K562 (cell line): ENCODE results near the gene PLXNA2. TPM values are rescaled to one million over a fixed set of nuclear protein-coding genes. Genes with fewer than 3 reads are reported as not detected.

ENCODE experiments used
- ATAC-seq: fragments of 200-7000 bp; cut with Tn5 transposase; 3 replicates; pipeline ENCODE4 v1.9.1; 2020; ENCODE audit warnings: moderate library complexity
- BruUV-seq: library from RNA; stranded (reverse); fragments of 400-500 nt; replicated peaks from 2 replicates; lab custom pipeline; 2021; lab: Mats Ljungman, UMichigan
- CTCF ChIA-PET: fragments of 300-600 bp; formaldehyde crosslinking; extraction: SDS; loops from one replicate; lab custom pipeline; 2021; ENCODE audit warnings: low intra/inter-chr PET ratio; lab: Yijun Ruan, JAX
- POLR2A ChIA-PET: fragments of 300-600, 350-650 bp; sonication (Branson Sonifier 250); formaldehyde crosslinking; extraction: SDS; loops from one replicate; lab custom pipeline; 2021; ENCODE audit warnings: antibody characterized with exemption, inconsistent platforms; lab: Yijun Ruan, JAX
- DNase-seq, 4 experiments: peaks; one replicate each; pipeline versions ENCODE4 v3.0.0 to v3.0.0-alpha.2; 2011 to 2018; ENCODE audit warnings: low spot score in 3 of 4, mixed read lengths in 3 of 4; ENCODE audit errors: extremely low read depth in 1 of 4
- FAIRE-seq: peaks from 2 replicates; lab custom pipeline; 2011; peaks lifted over from hg19 to GRCh38; lab: Jason Lieb, UNC
- H2AFZ ChIP-seq: 2 replicates; pipeline ENCODE4 v1.6.0; 2011; ENCODE audit warnings: low read depth, low read length, control low read depth, inconsistent platforms
- H3K27ac ChIP-seq: fragments of 200-600 bp; 3 replicates; pipeline ENCODE4 v1.8.0; 2011; ENCODE audit warnings: low read depth, mild to moderate bottlenecking, control low read depth, inconsistent platforms, low read length, moderate library complexity, mixed read lengths; ENCODE audit errors: extremely low read depth
- H3K27me3 ChIP-seq, 2 experiments: fragments of 300-600 bp in 1 of 2; 2 replicates in 1 of 2; 3 replicates in 1 of 2; pipeline versions ENCODE4 v1.6.0 to v1.8.0; 2011; ENCODE audit warnings: inconsistent platforms in 2 of 2, low read length in 2 of 2, mild to moderate bottlenecking in 1 of 2, mixed read lengths in 1 of 2, moderate library complexity in 1 of 2; ENCODE audit not compliant: control insufficient read depth in 2 of 2, insufficient read depth in 2 of 2
- H3K36me3 ChIP-seq: fragments of 300-600 bp; 3 replicates; pipeline ENCODE4 v1.8.0; 2011; ENCODE audit warnings: mild to moderate bottlenecking, low read length, inconsistent platforms; ENCODE audit not compliant: control insufficient read depth, insufficient read depth
- H3K4me1 ChIP-seq, 2 experiments: fragments of 200-600 bp in 1 of 2; replicated peaks in 1 of 2; 2 replicates in 1 of 2; 3 replicates in 1 of 2; pipeline versions ENCODE4 v1.5.1 to v1.8.0; 2011; ENCODE audit warnings: inconsistent platforms in 2 of 2, low read length in 2 of 2, mild to moderate bottlenecking in 1 of 2, mixed read lengths in 1 of 2, moderate library complexity in 1 of 2; ENCODE audit not compliant: control insufficient read depth in 2 of 2, insufficient read depth in 2 of 2
- H3K4me2 ChIP-seq: 2 replicates; pipeline ENCODE4 v1.6.1; 2011; ENCODE audit warnings: low read length, control low read depth, inconsistent platforms, mixed read lengths; ENCODE audit not compliant: insufficient read depth
- H3K4me3 ChIP-seq: fragments of 200-600 bp; sonication (generic), shearing (Covaris generic); 2 replicates; pipeline ENCODE4 v1.5.1; 2016; ENCODE audit warnings: control low read depth, inconsistent platforms
- H3K79me2 ChIP-seq: fragments of 200-600 bp; 3 replicates; pipeline ENCODE4 v1.8.0; 2011; ENCODE audit warnings: low read length, inconsistent platforms; ENCODE audit not compliant: control insufficient read depth, insufficient read depth
- H3K9ac ChIP-seq, 2 experiments: 2 replicates each; pipeline versions ENCODE4 v1.6.0 to v1.6.1; 2011; ENCODE audit warnings: low read depth in 2 of 2, low read length in 2 of 2, control low read depth in 1 of 2, inconsistent platforms in 1 of 2, mild to moderate bottlenecking in 1 of 2, mixed read lengths in 1 of 2; ENCODE audit not compliant: insufficient read depth in 1 of 2
- H3K9me1 ChIP-seq: one replicate; pipeline ENCODE4 v1.6.0; 2011; ENCODE audit warnings: inconsistent platforms, mild to moderate bottlenecking, low read length, moderate library complexity; ENCODE audit not compliant: control insufficient read depth, insufficient read depth
- H3K9me3 ChIP-seq: replicated peaks from 2 replicates; pipeline ENCODE4 v1.5.1; 2011; ENCODE audit warnings: low read depth, low read length, inconsistent platforms; ENCODE audit not compliant: control insufficient read depth, insufficient read depth
- H4K20me1 ChIP-seq: replicated peaks from 2 replicates; pipeline ENCODE4 v1.6.1; 2011; ENCODE audit warnings: low read length, inconsistent platforms, mixed read lengths; ENCODE audit not compliant: control insufficient read depth, insufficient read depth
- CBX2 ChIP-seq: fragments of 200-600 bp; sonication (generic); IDR thresholded peaks from one replicate; pipeline ENCODE4 v1.6.1; 2012; ENCODE audit warnings: mild to moderate bottlenecking, low read length, inconsistent platforms; ENCODE audit not compliant: insufficient read depth, poor library complexity, severe bottlenecking
- CHD7 ChIP-seq: fragments of 200-600 bp; sonication (generic); IDR thresholded peaks from one replicate; pipeline ENCODE4 v1.6.1; 2012; ENCODE audit warnings: mild to moderate bottlenecking, low read depth, low read length, inconsistent platforms
- CREB3 ChIP-seq: fragments of 450-650 bp; conservative IDR thresholded peaks from 2 replicates; pipeline ENCODE4 v1.6.1; 2016; ENCODE audit warnings: missing genetic modification characterization, low read depth, mild to moderate bottlenecking, missing compliant biosample characterization, moderate library complexity
- MTA1 ChIP-seq: fragments of 450-650 bp; IDR thresholded peaks from 2 replicates; pipeline ENCODE4 v1.6.1; 2017; ENCODE audit warnings: borderline replicate concordance
- TCF7L2 ChIP-seq: fragments of 150-350 bp; IDR thresholded peaks from 2 replicates; pipeline ENCODE4 v1.6.1; 2016; ENCODE audit warnings: low read depth, mild to moderate bottlenecking, low read length, moderate library complexity
- ZNF217 ChIP-seq: sonication (generic); formaldehyde crosslinking; IDR thresholded peaks from 2 replicates; pipeline ENCODE4 v1.8.0; 2022; ENCODE audit warnings: mild to moderate bottlenecking, missing genetic modification reagents
- ZNF23 ChIP-seq: fragments of 250-450 bp; sonication (Bioruptor Pico); IDR thresholded peaks from 2 replicates; pipeline ENCODE4 v1.4.0; 2020; ENCODE audit warnings: mild to moderate bottlenecking
- ZNF316 ChIP-seq: fragments of 450-650 bp; IDR thresholded peaks from 2 replicates; pipeline ENCODE4 v1.6.1; 2016
- WGBS: fragments of 100-300 bp; shearing (Covaris generic); methylation state at CpG from one replicate; pipeline ENCODE4 v1.1.6; 2016; ENCODE audit warnings: low coverage, mixed read lengths; ENCODE audit not compliant: insufficient coverage; ENCODE audit errors: missing lambda C conversion rate; 5-methylcytosine and 5-hydroxymethylcytosine counted together
- in situ Hi-C: fragments of 300-500 bp; cut with MboI; formaldehyde crosslinking; loops from 4 replicates; pipeline ENCODE4 v1.15.0; 2018; ENCODE audit warnings: inconsistent platforms, mixed read lengths
- intact Hi-C: fragments of 100-400 bp; cut with micrococcal nuclease; formaldehyde crosslinking; loops from 2 replicates; pipeline ENCODE4 v1.14.2; 2022
- polyA plus RNA-seq, 8 experiments: library from polyadenylated mRNA; depleted of rRNA in 4 of 8; stranded (reverse) in 5 of 8; unstranded in 3 of 8; fragments of >200 nt; fragmentation: Nextera tagmentation in 2 of 8; fragmentation: Illumina TruSeq in 1 of 8; extraction: Ambion mirVana in 2 of 8; extraction: Trizol in 1 of 8; gene quantifications; 2 replicates each; pipeline versions ENCODE4 v1.2.1 to v1.2.3, GENCODE V29; 2011 to 2014; ENCODE audit warnings: inconsistent platforms in 1 of 8, missing spikeins in 1 of 8
- total RNA-seq, 7 experiments: library from RNA; depleted of rRNA in 6 of 7; stranded (reverse); fragments of >200 nt in 6 of 7; fragmentation: Illumina TruSeq in 2 of 7; extraction: Trizol in 2 of 7; gene quantifications; 2 replicates each; pipeline versions ENCODE4 v1.2.1 to v1.2.3, GENCODE V29; 2011 to 2021; ENCODE audit warnings: low replicate concordance in 1 of 7

The PLXNA2 gene
- total and polyA plus RNA-seq, 9 of the 15 experiments (the other 6 are each of a cell fraction or from before 2014, with no cell fraction given), result 0.01 to 1.3 (median 0.32) TPM

- whole genome bisulfite sequencing, result 7% methylated on average over 2 of the region's 2 CpGs
- Histone ChIP-seq H3K9ac (no peak overlapping the region), H3K4me3 (no peak overlapping the region), H3K79me2 (no peaks in the 10 kb centered on the region), H3K27ac (no peak overlapping the region), H3K27me3 (peaks cover 16 to 41% of the 10 kb centered on the region in 2 experiments; a peak in 4 of 5 replicates), H3K36me3 (no peaks in the 10 kb centered on the region), H4K20me1 (no peaks in the 10 kb centered on the region), H3K4me2 (no peak overlapping the region), H3K9me3 (no peaks in the 10 kb centered on the region), H2AFZ (no peak overlapping the region), H3K9me1 (no peaks in the 10 kb centered on the region), H3K4me1 (no peaks in the 10 kb centered on the region; a peak in 1 of 5 replicates)
- POLR2A ChIA-PET, result interaction anchor here (0.6 to 1.5 kb wide), 4 partner anchors 26 to 173 kb away, joined by 3 to 7 read pairs (median 4); no protein-coding TSS in a partner anchor
- no peak for ATAC-seq
- FAIRE-seq, result no peak
- CTCF ChIA-PET, result interaction anchor here (0.5 to 2.7 kb wide), 4 partner anchors 50 to 169 kb away, joined by 3 to 16 read pairs (median 4); no protein-coding TSS in a partner anchor
- no peak for DNase-seq
- intact Hi-C loops, result no loop called here
- BruUV-seq, result no TSS peak
- in situ Hi-C loops, result no loop called here
- TF ChIP-seq ZNF316, result no peak
- no peak for TF ChIP-seq ZNF217 (CRISPR knock-in tag)
- no peak for TF ChIP-seq MTA1
- TF ChIP-seq CBX2, result no peak
- no peak for TF ChIP-seq TCF7L2
- TF ChIP-seq CHD7, result no peak
- no peak for TF ChIP-seq CREB3
- TF ChIP-seq ZNF23 (CRISPR knock-in tag), result no peak
Measured at GRCh38 chr1:207998691-207999090, 245.5 kb downstream of the PLXNA2 start.
